Subcutaneous abdominal adipose tissue (tissue), 5 donors: Measurements from ENCODE around the gene HBZ.
"Not testable (repeated sequence)": the region's sequence is repeated elsewhere in the genome, so short reads cannot be mapped to it uniquely, and the experiment has no call there.

ENCODE experiments used
- H3K27ac ChIP-seq: one replicate; pipeline ENCODE4 v1.7.0; 2013; ENCODE audit warnings: low read depth, mild to moderate bottlenecking, inconsistent platforms, low read length, moderate library complexity
- H3K27me3 ChIP-seq, 5 donors: one replicate each; pipeline ENCODE4 v1.7.0; 2013; ENCODE audit warnings: low read length in 5 of 5, inconsistent platforms in 1 of 5; ENCODE audit not compliant: control insufficient read depth in 5 of 5, insufficient read depth in 4 of 5
- H3K36me3 ChIP-seq, 5 donors: one replicate each; pipeline ENCODE4 v1.7.0; 2013; ENCODE audit warnings: low read length in 5 of 5; ENCODE audit not compliant: control insufficient read depth in 5 of 5, insufficient read depth in 5 of 5
- H3K4me1 ChIP-seq, 5 donors: one replicate each; pipeline ENCODE4 v1.7.0; 2013; ENCODE audit warnings: low read length in 5 of 5, mild to moderate bottlenecking in 3 of 5, moderate library complexity in 1 of 5; ENCODE audit not compliant: control insufficient read depth in 5 of 5, insufficient read depth in 5 of 5
- H3K4me3 ChIP-seq, 5 donors: one replicate each; pipeline ENCODE4 v1.7.0; 2013; ENCODE audit warnings: low read length in 5 of 5, low read depth in 1 of 5
- H3K9ac ChIP-seq, 5 donors: one replicate each; pipeline ENCODE4 v1.7.0; 2013; ENCODE audit warnings: low read length in 5 of 5, mild to moderate bottlenecking in 4 of 5, moderate library complexity in 3 of 5
- H3K9me3 ChIP-seq, 5 donors: one replicate each; pipeline ENCODE4 v1.7.0; 2013; ENCODE audit warnings: low read length in 5 of 5; ENCODE audit not compliant: control insufficient read depth in 5 of 5
- donor health status: healthy.
- donor health status: healthy.
- donor health status: healthy.
- donor health status: healthy.
- donor health status: healthy.

HBZ gene

DNA sequence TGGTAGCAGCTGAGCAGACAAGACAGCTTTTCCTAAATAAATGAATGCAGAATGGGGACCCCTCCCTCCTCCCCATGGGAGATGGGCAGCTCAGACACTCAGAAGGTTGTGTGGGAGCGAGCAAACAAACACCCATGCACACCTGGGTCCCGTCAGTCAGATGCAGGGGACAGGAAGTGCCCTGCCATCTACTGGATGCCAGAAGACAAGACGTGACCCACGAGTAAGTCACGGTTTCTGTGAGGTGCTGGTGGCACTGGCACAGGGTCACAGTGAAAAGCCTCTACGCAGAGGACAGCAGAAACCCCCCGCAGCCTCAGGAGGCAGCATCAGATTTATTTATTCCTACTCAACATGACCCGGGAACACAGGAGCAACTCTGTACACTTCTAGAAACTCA lies 36.2 kb downstream of the HBZ start:
- Histone ChIP-seq H3K27ac (no peak overlapping the region), H3K27me3 (no peaks in the 10 kb centered on the region), H3K9me3 (no peaks in the 10 kb centered on the region), H3K9ac (peak overlapping the region in 1 of 5 donors; percentile 17), H3K36me3 (peaks cover 0 to 75% (median 59%) of the 10 kb centered on the region in 5 donors), H3K4me3 (no peak overlapping the region), H3K4me1 (no peaks in the 10 kb centered on the region)

DNA sequence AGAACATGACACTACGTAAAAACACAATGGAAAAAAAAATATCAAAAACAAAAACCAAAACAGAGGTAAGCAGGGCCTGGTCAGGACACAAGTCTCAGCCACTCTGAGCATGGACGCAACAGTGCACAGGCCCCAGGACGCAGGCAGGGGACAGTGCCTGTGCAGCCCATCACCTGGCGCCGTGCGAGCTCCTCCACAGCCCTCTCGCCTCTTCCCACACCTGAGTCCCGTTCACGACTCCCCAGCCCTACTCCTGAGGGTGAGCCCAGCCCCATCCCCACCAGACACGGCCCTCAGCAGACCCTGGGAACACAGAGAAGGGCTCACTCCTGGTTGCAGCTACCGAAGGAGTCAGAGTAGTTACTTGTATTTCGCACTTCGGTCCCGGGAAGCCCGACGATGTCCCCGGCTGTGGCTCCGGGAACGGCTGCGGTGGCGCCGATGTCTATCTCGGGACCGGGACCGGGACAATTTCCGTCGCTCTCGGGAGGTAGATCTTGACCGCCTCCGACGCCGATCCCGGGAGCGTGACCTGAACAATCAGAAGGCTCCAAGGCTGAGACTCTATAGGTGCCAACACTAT lies 37.3 kb downstream of the HBZ start:
- no peaks in the 10 kb centered on the region for H3K27me3 ChIP-seq
- H3K4me1 ChIP-seq, result no peaks in the 10 kb centered on the region
- no peak overlapping the region for H3K9ac ChIP-seq
- no peak overlapping the region for H3K4me3 ChIP-seq
- H3K27ac ChIP-seq, result no peak overlapping the region
- H3K36me3 ChIP-seq, result peaks cover 2 to 84% (median 68%) of the 10 kb centered on the region in 5 donors
- no peaks in the 10 kb centered on the region for H3K9me3 ChIP-seq

DNA sequence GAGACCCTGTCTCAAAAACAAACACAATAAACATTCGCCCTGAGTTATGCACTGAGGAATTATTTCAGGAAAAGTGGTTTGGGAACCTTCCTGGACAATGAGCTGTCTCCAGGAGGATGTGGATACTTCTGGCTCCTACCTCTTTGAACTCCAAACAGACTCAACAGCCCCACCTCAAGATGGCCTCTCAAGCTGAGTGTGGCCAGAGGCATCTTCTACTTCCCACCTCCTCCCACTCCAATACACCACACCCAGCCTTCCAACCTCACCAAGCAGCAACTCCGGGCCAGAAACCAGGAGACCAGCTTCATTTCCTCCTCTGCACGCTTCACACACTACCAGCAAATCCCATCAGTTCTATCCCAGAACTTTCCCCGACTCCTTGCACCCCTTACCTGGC lies 39.4 kb downstream of the HBZ start:
- Histone ChIP-seq H3K4me1 (no peaks in the 10 kb centered on the region), H3K36me3 (peaks cover 4 to 95% (median 84%) of the 10 kb centered on the region in 5 donors), H3K27ac (no peak overlapping the region), H3K9me3 (no peaks in the 10 kb centered on the region), H3K4me3 (no peak overlapping the region), H3K9ac (no peak overlapping the region), H3K27me3 (no peaks in the 10 kb centered on the region)

GRCh38 chr16:192686-193085 lies 40.2 kb downstream of the HBZ start:
- Histone ChIP-seq H3K9me3 (no peaks in the 10 kb centered on the region), H3K36me3 (peaks cover 4 to 97% (median 83%) of the 10 kb centered on the region in 5 donors), H3K4me3 (no peak overlapping the region), H3K9ac (no peak overlapping the region), H3K4me1 (peaks cover 0 to 2% (median 0%) of the 10 kb centered on the region in 5 donors), H3K27ac (no peak overlapping the region), H3K27me3 (no peaks in the 10 kb centered on the region)

GRCh38 chr16:193441-193840 lies 41.0 kb downstream of the HBZ start:
- Histone ChIP-seq H3K9ac (no peak overlapping the region), H3K4me3 (no peak overlapping the region), H3K36me3 (peaks cover 6 to 97% (median 84%) of the 10 kb centered on the region in 5 donors), H3K27ac (no peak overlapping the region), H3K9me3 (no peaks in the 10 kb centered on the region), H3K27me3 (no peaks in the 10 kb centered on the region), H3K4me1 (peaks cover 0 to 2% (median 0%) of the 10 kb centered on the region in 5 donors)

- Histone ChIP-seq H3K4me3 (no peak overlapping the region), H3K9ac (peak overlapping the region in 1 of 5 donors; percentile 37), H3K4me1 (peaks cover 0 to 2% (median 0%) of the 10 kb centered on the region in 5 donors), H3K27me3 (no peaks in the 10 kb centered on the region), H3K36me3 (peaks cover 6 to 97% (median 80%) of the 10 kb centered on the region in 5 donors), H3K27ac (no peak overlapping the region), H3K9me3 (no peaks in the 10 kb centered on the region)
Measured at GRCh38 chr16:194516-194915, 42.1 kb downstream of the HBZ start.

DNA sequence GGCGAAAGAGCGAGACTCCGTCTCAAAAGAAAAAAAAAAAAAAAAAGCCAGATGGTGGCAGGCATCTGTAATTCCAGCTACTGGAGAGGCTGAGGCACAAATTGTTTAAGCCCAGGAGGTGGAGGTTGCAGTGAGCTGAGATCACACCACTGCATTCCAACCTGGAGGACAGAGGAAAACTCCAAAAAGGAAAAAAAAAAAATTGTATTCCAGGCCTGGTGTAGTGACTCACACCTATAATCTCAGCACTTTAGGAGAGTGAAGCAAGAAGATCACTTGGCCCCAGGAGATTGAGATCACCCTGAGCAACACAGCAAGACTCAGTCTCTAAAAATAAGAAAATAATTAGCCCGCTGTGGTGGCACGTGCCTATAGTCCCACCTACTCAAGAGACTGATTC lies 47.9 kb downstream of the HBZ start:
- no peaks in the 10 kb centered on the region for H3K27me3 ChIP-seq
- no peaks in the 10 kb centered on the region for H3K9me3 ChIP-seq
- H3K27ac ChIP-seq, result no peak overlapping the region
- H3K36me3 ChIP-seq, result peaks cover 17 to 86% (median 63%) of the 10 kb centered on the region in 5 donors
- H3K4me3 ChIP-seq, result no peak overlapping the region
- peaks cover 0 to 2% (median 0%) of the 10 kb centered on the region in 5 donors for H3K4me1 ChIP-seq
- H3K9ac ChIP-seq, result no peak overlapping the region

- Histone ChIP-seq H3K4me3 (no peak overlapping the region), H3K9me3 (no peaks in the 10 kb centered on the region), H3K9ac (no peak overlapping the region), H3K27me3 (no peaks in the 10 kb centered on the region), H3K36me3 (peaks cover 29 to 85% (median 66%) of the 10 kb centered on the region in 5 donors), H3K27ac (no peak overlapping the region), H3K4me1 (no peaks in the 10 kb centered on the region)
Measured at GRCh38 chr16:203246-203645, 50.8 kb downstream of the HBZ start.

DNA sequence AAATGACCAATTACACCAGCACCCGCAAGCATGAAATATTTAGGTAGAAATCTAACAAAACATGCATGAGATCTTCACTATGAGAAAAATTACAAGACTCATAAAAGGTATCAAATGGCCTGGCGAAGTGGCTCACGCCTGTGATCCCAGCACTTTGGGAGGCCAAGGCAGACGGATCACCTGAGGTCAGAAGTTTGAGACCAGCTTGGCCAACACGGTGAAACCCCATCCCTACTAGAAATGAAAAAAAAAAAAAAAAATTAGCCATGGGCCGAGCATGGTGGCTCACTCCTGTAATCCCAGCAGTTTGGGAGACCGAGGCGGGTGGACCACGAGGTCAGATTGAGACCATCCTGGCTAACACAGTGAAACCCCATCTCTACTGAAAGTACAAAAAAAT lies 51.6 kb downstream of the HBZ start:
- not testable (repeated sequence) for H3K27ac ChIP-seq, H3K9ac ChIP-seq, H3K4me1 ChIP-seq, H3K27me3 ChIP-seq, H3K9me3 ChIP-seq, H3K4me3 ChIP-seq
- H3K36me3 ChIP-seq, result peaks cover 32 to 85% (median 63%) of the 10 kb centered on the region in 5 donors
